ENCODE results near the gene AMFR. TPM values are rescaled to one million over a fixed set of nuclear protein-coding genes. Genes with fewer than 3 reads are reported as not detected.

Gene AMFR
- total and polyA plus RNA-seq, 2 of the 13 experiments (the other 11 are each of a cell fraction or from before 2014, with no cell fraction given): 52.9 to 108 TPM

DNA sequence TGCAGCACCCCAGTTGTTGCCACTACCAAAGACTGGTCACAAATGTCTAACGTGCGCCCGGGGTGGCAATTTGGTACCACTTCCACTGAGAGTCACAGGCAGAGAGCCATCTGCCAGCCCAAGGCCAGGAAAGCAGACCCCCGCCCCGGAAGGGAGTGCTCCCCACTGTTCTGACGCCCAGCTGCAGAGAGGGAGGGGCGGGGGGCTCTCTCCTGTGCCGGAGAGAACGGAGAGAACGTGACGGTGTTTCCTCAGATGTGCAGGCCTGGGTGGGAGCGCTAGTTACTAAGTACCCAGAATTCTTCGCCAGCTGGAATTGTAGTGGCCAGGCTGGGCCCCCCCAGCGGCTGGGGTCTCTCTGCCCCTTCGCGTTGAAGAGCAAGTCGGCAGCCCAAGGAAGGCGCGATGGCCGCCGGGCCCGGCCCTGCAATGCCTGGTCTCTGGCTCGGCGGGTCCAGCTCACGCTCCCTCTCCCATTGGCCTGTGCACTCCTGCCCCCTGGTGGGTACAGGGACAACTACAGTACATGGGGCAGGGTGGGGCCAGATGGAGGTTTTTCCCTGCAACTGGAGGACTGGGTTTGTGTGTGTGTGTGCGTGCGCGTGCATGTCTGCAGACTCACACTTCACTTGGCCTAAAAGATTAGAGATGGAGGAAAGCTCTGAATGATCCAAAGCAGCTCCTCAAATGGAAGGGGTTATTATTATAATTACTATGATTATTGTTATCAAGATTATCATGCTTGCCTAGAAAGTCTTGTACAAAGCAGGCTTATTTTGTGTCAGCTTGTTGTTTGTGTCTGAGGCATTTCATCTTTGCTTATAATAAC lies 107.1 kb downstream of the AMFR start (continued):
- TF ChIP-seq NR2F1 (CRISPR knock-in tag; IDR thresholded peaks at IDR 0.05) (no peak), ZSCAN30 (CRISPR knock-in tag; IDR thresholded peaks at IDR 0.05) (no peak), CAMTA2 (CRISPR knock-in tag; IDR thresholded peaks at IDR 0.05; ENCODE audit: borderline replicate concordance) (no peak), KAT2B (IDR thresholded peaks at IDR 0.05; ENCODE audit: borderline replicate concordance, low read depth, low read length) (0 out of 2 replicates have a peak, but pooled peaks have one; percentile 6), RAD51 (IDR thresholded peaks at IDR 0.05; ENCODE audit: borderline replicate concordance) (no peak)
- TF ChIP-seq, protein P1, sequence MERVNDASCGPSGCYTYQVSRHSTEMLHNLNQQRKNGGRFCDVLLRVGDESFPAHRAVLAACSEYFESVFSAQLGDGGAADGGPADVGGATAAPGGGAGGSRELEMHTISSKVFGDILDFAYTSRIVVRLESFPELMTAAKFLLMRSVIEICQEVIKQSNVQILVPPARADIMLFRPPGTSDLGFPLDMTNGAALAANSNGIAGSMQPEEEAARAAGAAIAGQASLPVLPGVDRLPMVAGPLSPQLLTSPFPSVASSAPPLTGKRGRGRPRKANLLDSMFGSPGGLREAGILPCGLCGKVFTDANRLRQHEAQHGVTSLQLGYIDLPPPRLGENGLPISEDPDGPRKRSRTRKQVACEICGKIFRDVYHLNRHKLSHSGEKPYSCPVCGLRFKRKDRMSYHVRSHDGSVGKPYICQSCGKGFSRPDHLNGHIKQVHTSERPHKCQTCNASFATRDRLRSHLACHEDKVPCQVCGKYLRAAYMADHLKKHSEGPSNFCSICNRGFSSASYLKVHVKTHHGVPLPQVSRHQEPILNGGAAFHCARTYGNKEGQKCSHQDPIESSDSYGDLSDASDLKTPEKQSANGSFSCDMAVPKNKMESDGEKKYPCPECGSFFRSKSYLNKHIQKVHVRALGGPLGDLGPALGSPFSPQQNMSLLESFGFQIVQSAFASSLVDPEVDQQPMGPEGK (CRISPR knock-in tag; IDR thresholded peaks at IDR 0.05): peak; percentile 62
- TF ChIP-seq, protein P2, sequence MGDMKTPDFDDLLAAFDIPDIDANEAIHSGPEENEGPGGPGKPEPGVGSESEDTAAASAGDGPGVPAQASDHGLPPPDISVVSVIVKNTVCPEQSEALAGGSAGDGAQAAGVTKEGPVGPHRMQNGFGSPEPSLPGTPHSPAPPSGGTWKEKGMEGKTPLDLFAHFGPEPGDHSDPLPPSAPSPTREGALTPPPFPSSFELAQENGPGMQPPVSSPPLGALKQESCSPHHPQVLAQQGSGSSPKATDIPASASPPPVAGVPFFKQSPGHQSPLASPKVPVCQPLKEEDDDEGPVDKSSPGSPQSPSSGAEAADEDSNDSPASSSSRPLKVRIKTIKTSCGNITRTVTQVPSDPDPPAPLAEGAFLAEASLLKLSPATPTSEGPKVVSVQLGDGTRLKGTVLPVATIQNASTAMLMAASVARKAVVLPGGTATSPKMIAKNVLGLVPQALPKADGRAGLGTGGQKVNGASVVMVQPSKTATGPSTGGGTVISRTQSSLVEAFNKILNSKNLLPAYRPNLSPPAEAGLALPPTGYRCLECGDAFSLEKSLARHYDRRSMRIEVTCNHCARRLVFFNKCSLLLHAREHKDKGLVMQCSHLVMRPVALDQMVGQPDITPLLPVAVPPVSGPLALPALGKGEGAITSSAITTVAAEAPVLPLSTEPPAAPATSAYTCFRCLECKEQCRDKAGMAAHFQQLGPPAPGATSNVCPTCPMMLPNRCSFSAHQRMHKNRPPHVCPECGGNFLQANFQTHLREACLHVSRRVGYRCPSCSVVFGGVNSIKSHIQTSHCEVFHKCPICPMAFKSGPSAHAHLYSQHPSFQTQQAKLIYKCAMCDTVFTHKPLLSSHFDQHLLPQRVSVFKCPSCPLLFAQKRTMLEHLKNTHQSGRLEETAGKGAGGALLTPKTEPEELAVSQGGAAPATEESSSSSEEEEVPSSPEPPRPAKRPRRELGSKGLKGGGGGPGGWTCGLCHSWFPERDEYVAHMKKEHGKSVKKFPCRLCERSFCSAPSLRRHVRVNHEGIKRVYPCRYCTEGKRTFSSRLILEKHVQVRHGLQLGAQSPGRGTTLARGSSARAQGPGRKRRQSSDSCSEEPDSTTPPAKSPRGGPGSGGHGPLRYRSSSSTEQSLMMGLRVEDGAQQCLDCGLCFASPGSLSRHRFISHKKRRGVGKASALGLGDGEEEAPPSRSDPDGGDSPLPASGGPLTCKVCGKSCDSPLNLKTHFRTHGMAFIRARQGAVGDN (CRISPR knock-in tag; IDR thresholded peaks at IDR 0.05): peak; percentile 62
- TF ChIP-seq, protein P3, sequence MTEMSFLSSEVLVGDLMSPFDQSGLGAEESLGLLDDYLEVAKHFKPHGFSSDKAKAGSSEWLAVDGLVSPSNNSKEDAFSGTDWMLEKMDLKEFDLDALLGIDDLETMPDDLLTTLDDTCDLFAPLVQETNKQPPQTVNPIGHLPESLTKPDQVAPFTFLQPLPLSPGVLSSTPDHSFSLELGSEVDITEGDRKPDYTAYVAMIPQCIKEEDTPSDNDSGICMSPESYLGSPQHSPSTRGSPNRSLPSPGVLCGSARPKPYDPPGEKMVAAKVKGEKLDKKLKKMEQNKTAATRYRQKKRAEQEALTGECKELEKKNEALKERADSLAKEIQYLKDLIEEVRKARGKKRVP (CRISPR knock-in tag; IDR thresholded peaks at IDR 0.05): no peak
- TF ChIP-seq, protein P4, sequence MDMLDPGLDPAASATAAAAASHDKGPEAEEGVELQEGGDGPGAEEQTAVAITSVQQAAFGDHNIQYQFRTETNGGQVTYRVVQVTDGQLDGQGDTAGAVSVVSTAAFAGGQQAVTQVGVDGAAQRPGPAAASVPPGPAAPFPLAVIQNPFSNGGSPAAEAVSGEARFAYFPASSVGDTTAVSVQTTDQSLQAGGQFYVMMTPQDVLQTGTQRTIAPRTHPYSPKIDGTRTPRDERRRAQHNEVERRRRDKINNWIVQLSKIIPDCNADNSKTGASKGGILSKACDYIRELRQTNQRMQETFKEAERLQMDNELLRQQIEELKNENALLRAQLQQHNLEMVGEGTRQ (IDR thresholded peaks at IDR 0.05; ENCODE audit: low read depth, low read length): no peak
- TF ChIP-seq, protein P4 (CRISPR knock-in tag; IDR thresholded peaks at IDR 0.05; ENCODE audit: borderline replicate concordance): no peak
- TF ChIP-seq, protein P5, sequence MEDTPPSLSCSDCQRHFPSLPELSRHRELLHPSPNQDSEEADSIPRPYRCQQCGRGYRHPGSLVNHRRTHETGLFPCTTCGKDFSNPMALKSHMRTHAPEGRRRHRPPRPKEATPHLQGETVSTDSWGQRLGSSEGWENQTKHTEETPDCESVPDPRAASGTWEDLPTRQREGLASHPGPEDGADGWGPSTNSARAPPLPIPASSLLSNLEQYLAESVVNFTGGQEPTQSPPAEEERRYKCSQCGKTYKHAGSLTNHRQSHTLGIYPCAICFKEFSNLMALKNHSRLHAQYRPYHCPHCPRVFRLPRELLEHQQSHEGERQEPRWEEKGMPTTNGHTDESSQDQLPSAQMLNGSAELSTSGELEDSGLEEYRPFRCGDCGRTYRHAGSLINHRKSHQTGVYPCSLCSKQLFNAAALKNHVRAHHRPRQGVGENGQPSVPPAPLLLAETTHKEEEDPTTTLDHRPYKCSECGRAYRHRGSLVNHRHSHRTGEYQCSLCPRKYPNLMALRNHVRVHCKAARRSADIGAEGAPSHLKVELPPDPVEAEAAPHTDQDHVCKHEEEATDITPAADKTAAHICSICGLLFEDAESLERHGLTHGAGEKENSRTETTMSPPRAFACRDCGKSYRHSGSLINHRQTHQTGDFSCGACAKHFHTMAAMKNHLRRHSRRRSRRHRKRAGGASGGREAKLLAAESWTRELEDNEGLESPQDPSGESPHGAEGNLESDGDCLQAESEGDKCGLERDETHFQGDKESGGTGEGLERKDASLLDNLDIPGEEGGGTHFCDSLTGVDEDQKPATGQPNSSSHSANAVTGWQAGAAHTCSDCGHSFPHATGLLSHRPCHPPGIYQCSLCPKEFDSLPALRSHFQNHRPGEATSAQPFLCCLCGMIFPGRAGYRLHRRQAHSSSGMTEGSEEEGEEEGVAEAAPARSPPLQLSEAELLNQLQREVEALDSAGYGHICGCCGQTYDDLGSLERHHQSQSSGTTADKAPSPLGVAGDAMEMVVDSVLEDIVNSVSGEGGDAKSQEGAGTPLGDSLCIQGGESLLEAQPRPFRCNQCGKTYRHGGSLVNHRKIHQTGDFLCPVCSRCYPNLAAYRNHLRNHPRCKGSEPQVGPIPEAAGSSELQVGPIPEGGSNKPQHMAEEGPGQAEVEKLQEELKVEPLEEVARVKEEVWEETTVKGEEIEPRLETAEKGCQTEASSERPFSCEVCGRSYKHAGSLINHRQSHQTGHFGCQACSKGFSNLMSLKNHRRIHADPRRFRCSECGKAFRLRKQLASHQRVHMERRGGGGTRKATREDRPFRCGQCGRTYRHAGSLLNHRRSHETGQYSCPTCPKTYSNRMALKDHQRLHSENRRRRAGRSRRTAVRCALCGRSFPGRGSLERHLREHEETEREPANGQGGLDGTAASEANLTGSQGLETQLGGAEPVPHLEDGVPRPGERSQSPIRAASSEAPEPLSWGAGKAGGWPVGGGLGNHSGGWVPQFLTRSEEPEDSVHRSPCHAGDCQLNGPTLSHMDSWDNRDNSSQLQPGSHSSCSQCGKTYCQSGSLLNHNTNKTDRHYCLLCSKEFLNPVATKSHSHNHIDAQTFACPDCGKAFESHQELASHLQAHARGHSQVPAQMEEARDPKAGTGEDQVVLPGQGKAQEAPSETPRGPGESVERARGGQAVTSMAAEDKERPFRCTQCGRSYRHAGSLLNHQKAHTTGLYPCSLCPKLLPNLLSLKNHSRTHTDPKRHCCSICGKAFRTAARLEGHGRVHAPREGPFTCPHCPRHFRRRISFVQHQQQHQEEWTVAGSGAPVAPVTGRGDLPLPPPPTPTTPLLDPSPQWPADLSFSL (CRISPR knock-in tag; IDR thresholded peaks at IDR 0.05): no peak
